Islet precursor cell (in vitro differentiated cells): ENCODE results near the gene DNAAF8.

Experiments used
- DNase-seq: peaks from one replicate; pipeline ENCODE4 v3.0.0-alpha.2; 2018

The DNAAF8 gene

DNA sequence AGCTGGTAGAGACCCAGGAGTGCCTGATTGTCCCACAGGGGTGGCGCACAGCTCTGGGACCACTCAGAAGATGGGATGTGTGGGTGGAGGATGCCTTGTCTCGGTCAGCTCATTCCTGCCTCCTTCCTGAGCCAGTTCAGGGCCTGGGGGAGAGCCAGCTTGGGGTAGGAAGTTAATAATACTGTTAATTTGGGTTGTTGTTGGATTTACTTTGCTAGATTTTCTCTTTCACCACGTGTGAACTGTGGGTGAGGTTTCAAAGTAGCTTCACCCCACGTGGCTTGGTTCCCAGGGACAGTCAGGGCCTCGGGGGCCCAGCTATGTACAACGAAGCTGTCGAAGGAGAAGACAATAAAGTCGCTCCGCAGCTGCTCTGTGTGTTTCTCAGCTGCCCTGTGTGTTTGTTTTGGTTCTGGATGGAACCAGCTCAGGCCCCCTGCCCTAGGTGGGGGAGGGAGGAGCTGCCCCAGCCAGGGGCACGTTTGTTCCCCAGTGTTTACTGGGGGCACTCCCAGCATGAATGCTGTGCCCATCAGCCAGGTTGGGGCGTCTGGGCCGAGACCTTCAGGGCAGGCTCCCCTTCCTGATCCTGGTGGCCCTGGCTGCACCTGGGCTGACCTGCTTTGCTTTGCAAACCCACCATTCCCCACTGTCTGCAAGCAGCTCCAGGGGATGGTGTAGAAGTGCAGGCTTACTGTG, 38.7 kb upstream of the DNAAF8 start:
- DNase-seq, result no peak

GRCh38 chr16:4696172-4696904, 38.0 kb upstream of the DNAAF8 start:
- DNase-seq, result peak; percentile 41

- peak; percentile 46 for DNase-seq
Observed at GRCh38 chr16:4696905-4697847, 37.2 kb upstream of the DNAAF8 start.

- DNase-seq, result peak; percentile 54
Observed at GRCh38 chr16:4697848-4698291, 36.5 kb upstream of the DNAAF8 start.

- DNase-seq, result peak; percentile 51
Observed at GRCh38 chr16:4698321-4699045, 35.9 kb upstream of the DNAAF8 start.

- DNase-seq, result peak; percentile 45
Observed at GRCh38 chr16:4699046-4699556, 35.2 kb upstream of the DNAAF8 start.

DNA sequence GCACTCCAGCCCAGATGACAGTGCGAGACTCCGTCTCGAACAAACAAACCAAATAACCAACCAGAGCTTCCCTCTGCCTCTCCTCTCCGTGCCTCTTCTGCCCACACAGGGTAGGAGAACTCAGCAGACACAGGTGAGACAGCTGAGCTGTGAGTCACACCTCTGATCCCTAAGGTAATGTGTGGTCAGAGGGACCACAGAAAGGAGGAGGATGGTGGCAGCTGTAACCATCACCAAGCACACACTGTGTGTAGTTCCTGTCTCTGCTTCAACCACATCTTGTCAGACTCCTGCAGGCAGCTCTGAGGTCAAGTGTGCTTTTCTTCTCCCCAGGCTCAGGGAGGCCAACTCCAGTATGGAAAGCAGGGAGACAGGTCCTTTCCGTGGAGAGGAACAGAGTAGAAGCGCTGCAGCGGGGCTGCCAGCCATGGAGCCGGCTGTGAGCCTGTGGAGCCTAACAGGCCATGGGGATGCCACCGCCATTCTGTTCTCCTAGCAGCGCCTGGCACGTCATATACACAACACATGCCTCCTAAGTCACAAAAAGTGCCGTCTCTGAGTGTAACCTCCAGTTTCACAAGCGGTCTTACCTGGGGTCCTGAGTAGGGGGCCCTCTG, 33.8 kb upstream of the DNAAF8 start:
- DNase-seq, result peak; percentile 42

- DNase-seq, result peak; percentile 44
Observed at GRCh38 chr16:4700997-4701743, 33.2 kb upstream of the DNAAF8 start.

- DNase-seq, result peak; percentile 46
Observed at GRCh38 chr16:4701791-4702465, 32.4 kb upstream of the DNAAF8 start.

GRCh38 chr16:4702466-4702808, 31.9 kb upstream of the DNAAF8 start:
- DNase-seq, result no peak

DNA sequence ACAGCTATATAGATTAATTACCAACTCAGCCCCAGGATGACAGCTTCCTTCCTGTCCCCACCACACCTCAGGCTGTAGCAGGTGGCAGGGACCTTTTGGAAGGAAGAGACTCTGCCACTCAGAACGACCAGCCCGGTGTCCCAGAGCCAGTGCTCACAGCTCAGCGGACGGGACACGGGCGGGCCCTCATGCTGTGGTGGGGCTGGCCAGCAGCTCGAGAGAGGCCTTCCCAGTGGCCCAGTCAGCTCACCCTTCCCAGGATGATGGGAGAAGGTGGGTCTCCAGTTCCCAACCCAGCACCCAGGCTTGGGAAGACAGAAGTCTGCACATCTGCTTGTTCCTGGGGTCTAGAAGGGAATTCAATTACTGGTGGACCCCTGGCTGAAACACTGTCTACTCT, 30.4 kb upstream of the DNAAF8 start:
- peak; percentile 40 for DNase-seq

DNA sequence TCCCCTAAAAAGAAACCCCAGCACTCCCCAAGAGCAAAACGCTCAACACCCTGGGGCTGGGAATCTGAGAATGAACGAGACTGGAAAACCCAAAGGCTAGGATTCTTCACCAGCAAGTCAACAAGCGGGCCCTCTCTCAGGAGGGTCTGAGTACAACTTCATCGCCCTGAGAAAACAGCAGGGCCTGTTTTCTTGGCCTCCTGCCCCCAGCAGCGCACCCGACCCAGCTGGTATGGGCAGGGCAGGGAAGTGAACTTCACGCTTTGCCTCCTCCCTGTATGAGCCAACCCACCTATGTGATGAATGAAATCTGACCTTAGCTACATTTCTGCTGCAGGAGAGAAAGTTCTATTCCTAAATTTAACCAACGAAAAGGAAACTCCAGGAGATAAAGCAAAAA, 29.8 kb upstream of the DNAAF8 start:
- DNase-seq, result no peak

DNA sequence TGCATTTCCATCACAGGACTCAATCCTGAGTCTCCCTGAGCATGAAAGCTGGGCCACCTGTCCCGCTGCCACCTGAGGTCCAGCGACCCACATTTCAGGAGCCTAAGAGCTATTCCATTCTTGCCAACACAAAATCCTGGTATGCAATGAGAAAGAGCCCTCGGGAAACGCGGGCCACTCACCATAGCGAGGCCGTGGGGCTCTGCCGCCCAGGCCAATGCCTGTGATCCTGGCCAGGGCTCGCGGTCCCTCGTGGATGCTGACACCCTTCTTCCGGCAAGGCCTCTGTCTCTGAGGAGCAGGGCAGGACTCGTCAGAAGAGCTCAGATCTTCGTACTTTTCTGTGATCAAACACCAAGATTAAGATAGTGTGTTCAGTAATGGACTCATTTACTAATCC, 29.4 kb upstream of the DNAAF8 start:
- no peak for DNase-seq

DNA sequence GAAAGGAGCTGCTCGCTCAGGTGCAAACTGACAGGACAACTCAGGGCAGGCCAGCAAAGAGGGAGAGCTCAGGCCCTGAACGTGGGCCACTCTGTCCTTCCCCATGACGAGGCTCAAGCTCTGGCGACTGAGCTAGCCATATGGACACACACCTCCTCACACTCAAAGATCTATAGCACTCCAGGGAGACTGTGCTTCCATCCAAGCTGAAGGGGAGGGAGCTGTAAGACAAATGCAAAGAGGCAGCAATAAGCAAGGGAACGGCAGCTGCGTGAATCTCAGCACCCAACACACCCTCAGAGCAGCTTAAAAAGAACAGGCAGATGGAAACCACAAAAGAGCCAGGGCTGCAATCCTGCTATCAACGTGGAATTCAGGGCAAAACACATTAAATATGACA, 27.5 kb upstream of the DNAAF8 start:
- no peak for DNase-seq

DNA sequence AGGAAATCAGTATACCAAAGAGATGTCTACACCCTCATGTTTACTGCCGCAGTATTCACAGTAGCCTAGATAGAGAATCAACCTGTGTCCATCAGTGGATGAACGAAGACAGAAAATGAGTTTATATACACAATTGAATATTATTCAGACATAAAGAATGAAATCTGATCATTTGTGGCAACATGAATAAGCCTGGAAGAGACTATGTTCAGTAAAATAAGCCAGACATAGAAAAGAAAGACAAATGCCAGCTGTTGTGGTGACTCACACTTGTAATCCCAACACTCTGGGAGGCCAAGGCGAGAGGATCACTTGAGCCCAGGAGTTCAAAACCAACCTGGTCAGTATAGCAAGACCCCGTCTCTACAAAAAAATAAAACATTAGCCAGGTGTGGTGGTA, 24.9 kb upstream of the DNAAF8 start:
- DNase-seq, result no peak

DNA sequence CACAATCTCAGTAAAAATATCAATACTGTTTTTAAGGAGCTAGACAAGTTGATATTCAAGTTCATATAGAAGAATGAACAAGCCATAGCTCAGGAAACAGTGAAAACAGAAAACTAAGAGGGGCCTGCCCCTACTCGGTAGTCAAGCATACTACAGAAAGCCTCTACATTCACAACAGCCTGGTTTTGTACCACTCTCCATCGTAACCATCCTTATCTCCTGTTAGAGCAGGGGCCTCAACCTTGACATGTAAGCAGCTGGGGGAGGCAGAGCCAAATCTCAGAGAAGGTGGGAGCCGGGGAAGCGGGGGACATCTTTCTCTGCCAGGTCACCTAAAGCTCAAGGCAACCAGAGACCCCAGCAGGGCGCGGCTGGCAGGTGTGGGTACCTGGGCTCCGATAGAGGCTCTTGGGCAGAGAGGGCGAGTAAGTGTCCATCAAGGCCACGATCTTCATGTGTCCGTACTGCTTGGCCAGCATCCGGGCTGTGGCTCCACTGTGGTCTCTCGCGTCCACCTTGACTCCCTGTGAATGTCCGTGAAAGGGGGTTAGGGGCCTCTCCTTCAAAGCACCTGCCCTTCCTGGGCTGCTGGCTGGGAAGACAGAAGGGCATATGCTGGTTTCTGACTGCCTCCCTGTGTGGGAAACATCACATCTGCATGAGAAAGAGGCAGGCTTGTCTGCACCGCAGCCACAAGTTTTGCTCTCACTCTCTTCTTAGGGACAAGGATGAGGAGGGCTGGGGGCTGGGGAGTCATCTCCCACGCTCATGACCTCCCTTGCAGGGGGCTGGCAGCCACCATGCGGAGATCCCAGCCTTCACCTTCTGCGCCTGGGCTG, 20.5 kb upstream of the DNAAF8 start:
- no peak for DNase-seq

DNA sequence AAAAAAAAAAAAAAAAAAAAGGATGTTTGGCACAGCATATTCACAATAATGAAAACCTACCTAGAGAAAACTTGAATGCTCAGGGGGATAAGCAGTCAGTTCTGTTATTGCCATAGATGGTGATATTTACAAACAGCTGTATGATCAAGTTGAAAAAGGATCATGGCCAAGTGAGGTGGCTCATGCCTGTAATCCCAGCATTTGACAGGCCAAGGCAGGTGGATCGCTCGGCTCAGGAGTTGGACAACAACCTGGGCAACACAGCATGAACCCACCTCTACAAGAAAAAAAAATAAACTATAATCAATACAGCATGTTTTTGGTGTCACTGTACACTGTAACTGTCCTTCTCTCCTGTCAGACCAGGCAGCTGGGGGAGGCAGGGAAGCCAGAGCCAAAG, 19.3 kb upstream of the DNAAF8 start:
- no peak for DNase-seq

DNA sequence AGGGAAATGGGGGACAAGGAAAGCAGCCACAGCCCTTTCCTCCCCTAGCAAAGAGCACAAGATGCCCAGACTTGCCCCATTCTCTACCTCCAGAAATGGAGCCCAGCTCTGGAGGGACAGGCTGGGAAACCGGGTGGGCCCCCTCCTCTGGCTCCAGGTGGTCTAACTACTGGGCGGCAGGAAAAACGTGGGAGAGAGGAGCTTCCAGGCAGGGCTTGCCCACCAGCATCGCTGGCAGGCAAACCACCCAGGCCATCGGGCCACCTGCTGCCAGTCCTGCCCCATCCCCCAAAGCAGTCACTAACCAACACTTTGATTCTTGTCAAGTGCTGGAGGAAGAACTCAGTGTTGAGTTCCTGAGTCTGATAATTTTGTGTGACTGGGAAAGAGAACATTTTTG, 15.9 kb upstream of the DNAAF8 start:
- no peak for DNase-seq

- DNase-seq, result no peak
Observed at GRCh38 chr16:4723071-4723767, 11.1 kb upstream of the DNAAF8 start.
